Omental fat pad (tissue), 4 donors: ENCODE measurements around the gene IL25. TPM values are rescaled to one million over a fixed set of nuclear protein-coding genes. Genes with fewer than 3 reads are reported as not detected.
"Not testable (repeated sequence)": the region's sequence is repeated elsewhere in the genome, so short reads cannot be mapped to it uniquely, and the experiment has no call there.

ENCODE experiments used
- ATAC-seq: fragments of 150-250 bp; one replicate; pipeline ENCODE4 v1.9.1; 2016; ENCODE audit warnings: mild to moderate bottlenecking, moderate library complexity; ENCODE audit not compliant: low FRiP score
- DNase-seq: peaks from one replicate; pipeline ENCODE4 v3.0.0-alpha.2; 2019; ENCODE audit warnings: low spot score
- small RNA-seq: library from RNA; depleted of rRNA; stranded (forward); fragments of <200 nt; gene quantifications from one replicate; pipeline ENCODE3, GENCODE V24; 2016
- total RNA-seq, 4 donors: library from RNA; depleted of rRNA; stranded (reverse); fragments of >200 nt; gene quantifications; one replicate each; pipeline ENCODE4 v1.1.0, GENCODE V29; 2016
- TF ChIP-seq, protein P1 (sequence below), 3 donors: fragments of 450-650 bp; IDR thresholded peaks; one replicate each; pipeline ENCODE4 v1.5.1; 2016 to 2017; ENCODE audit warnings: antibody characterized with exemption in 3 of 3, mild to moderate bottlenecking in 3 of 3, moderate library complexity in 2 of 3

IL25 gene
- total RNA-seq, 4 donors from 2014 or later, result not detected

DNA sequence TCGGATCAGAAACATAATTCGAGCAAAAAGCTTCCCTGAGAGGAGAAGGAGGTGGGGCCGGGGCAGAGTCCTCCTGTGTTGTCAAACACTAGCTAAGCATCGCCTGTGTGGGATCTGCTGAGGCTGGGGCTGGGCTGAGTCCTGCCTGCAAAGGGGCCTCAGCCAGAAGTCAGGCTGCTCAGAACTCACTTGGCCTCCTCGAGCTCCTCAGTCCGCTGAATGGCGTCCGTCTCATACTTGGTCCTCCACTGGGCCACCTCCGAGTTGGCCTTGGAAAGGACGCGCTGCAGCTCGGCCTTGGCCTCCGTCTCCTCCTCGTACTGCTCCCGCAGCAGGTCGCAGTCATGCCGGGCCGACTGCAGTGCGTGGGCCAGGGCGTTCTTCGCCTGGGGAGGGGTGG lies 45.4 kb downstream of the IL25 start:
- TF ChIP-seq, protein P1, sequence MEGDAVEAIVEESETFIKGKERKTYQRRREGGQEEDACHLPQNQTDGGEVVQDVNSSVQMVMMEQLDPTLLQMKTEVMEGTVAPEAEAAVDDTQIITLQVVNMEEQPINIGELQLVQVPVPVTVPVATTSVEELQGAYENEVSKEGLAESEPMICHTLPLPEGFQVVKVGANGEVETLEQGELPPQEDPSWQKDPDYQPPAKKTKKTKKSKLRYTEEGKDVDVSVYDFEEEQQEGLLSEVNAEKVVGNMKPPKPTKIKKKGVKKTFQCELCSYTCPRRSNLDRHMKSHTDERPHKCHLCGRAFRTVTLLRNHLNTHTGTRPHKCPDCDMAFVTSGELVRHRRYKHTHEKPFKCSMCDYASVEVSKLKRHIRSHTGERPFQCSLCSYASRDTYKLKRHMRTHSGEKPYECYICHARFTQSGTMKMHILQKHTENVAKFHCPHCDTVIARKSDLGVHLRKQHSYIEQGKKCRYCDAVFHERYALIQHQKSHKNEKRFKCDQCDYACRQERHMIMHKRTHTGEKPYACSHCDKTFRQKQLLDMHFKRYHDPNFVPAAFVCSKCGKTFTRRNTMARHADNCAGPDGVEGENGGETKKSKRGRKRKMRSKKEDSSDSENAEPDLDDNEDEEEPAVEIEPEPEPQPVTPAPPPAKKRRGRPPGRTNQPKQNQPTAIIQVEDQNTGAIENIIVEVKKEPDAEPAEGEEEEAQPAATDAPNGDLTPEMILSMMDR (IDR thresholded peaks at IDR 0.05), result no peak
- no peak for DNase-seq
- ATAC-seq, result no peak

DNA sequence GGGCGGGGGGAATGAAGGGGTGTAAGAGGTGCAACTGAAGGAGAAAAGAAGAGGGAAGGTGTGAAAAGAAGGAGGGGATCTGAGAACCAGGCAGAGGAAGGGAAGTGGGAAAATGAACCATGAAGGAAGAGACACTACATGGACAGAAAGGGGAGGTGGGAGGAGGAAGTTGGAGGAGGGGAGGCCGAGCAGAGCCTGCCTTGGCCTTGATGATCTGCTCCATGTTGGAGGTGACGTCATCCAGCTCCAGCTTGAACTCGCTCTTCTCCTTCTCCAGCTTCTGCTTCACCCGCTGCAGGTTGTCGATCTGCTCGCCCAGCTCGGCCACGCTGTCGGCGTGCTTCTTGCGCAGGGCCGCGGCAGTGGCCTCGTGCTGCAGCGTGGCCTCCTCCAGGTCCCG lies 47.0 kb downstream of the IL25 start:
- not testable (repeated sequence) for ATAC-seq, DNase-seq

DNA sequence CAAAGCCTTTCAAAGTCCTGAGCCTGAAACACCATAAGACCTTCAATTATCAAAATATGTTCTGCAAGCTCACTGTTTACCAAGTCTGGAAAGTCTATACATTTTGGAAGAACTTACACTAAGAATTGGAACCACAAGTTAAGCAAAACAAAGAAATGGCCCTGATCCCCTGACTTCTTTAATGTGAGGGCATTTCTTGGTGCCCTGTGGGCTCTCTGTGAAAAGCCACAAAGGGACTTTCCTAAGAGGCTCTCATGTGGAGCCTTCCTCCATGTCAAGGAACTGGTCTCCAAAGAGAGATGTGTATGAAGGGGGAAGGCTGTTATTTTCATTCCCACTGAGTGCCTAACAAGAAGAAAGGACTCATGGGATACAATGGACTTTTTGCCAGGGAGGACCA lies 49.0 kb downstream of the IL25 start:
- TF ChIP-seq, protein P1 (IDR thresholded peaks at IDR 0.05), result no peak
- DNase-seq, result no peak
- ATAC-seq, result no peak

DNA sequence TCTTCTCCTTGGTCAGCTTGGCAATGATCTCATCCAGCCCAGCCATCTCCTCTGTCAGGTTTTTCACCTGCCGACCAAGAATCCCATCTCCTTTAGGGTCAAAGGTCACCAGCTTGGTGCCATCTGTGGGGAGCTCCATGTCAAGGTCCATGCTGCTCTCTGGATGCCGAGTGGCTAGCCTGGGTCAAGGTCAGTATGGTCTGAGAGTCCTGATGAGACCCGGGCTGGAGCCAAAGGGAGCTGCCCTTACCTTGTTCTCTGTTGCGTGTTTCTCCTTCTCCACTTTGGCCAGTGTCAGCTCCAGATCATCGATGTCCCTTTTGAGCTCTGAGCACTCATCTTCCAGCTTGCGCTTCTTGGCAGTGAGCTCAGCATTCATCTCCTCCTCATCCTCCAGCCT lies 51.0 kb downstream of the IL25 start:
- ATAC-seq (no peak), DNase-seq (no peak)
- TF ChIP-seq, protein P1 (IDR thresholded peaks at IDR 0.05), result no peak

DNA sequence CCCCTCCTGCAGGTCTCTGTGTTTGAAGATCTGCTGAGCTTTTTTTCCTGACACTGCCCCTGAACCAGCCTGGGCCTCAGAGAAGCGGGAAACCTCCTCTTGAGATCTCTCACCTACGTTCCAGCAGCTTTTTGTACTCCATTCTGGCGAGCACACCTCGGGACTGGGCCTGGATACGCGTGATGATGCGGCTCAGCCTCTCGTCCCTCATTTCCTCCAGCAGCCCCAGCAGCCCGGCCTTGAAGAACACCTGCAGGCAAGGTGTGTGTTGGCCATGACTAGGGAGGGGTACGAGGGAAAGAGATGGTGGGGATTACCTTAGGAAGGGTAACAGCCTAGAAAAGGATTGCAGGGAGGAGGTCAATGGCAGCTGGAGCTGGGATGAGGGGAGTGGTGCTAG lies 52.6 kb downstream of the IL25 start:
- no peak for ATAC-seq
- no peak for DNase-seq
- TF ChIP-seq, protein P1 (IDR thresholded peaks at IDR 0.05), result no peak

DNA sequence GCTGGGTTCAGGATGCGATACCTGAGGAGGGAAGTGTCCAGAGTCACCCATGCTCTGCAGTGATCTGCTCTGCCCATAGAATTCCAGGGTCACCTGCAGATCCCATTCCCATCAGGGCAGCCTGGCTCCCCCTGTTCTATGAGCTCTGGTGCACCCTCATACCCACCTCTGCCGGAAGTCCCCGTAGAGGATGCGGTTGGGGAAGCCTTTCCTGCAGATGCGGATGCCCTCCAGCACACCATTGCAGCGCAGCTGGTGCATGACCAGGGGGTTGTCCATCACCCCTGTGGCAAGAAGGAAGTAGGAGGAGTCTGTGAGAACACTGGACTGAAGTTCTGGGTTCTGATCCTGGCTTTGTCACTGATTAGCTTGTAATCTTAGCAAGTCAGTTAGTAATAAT lies 53.2 kb downstream of the IL25 start:
- not testable (repeated sequence) for ATAC-seq

More for the DNA sequence above, 53.2 kb downstream of the IL25 start:
- DNase-seq, result not testable (repeated sequence)

Small RNA genes lying within 50 kb of the gene (small RNA-seq; reads per million reads assigned to genes)
- not detected for gene MIR208A
- gene MIR208B, result not detected

Other genes with a start within 250 kb of the IL25 start
- gene SLC7A8, start 189.1 kb upstream of the IL25 start, total RNA-seq, result 100 to 1,000 TPM in 1 of 4 donors, 10 to 100 TPM in 3; 40.2 to 106 (median 92.1) TPM
- not detected for gene RNF212B, start 134.9 kb upstream of the IL25 start, total RNA-seq
- 10 to 100 TPM in 2 of 4 donors, 1 to 10 TPM in 2; 3.5 to 13.6 (median 10.6) TPM for gene HOMEZ, start 86.7 kb upstream of the IL25 start, total RNA-seq
- 10 to 100 TPM in 1 of 4 donors, 1 to 10 TPM in 3; 5.9 to 12.9 (median 6.9) TPM for gene PPP1R3E, start 70.0 kb upstream of the IL25 start, total RNA-seq
- gene BCL2L2, start 66.0 kb upstream of the IL25 start, total RNA-seq, result 10 to 100 TPM; 37.2 to 62.7 (median 51.8) TPM
- 10 to 100 TPM; 58.2 to 78.4 (median 59.2) TPM for gene PABPN1, start 51.4 kb upstream of the IL25 start, total RNA-seq
- 10 to 100 TPM in 1 of 4 donors, 1 to 10 TPM in 3; 7.7 to 13.0 (median 8.4) TPM for gene SLC22A17, start 19.9 kb upstream of the IL25 start, total RNA-seq
- gene EFS, start 7.6 kb upstream of the IL25 start, total RNA-seq, result 10 to 100 TPM in 1 of 4 donors, 1 to 10 TPM in 3; 3.0 to 15.8 (median 7.1) TPM
- gene CMTM5, start 4.2 kb downstream of the IL25 start, total RNA-seq, result not detected
- gene MYH6, start 35.5 kb downstream of the IL25 start, total RNA-seq, result not detected
- not detected for gene MYH7, start 62.9 kb downstream of the IL25 start, total RNA-seq
- 10 to 100 TPM; 25.4 to 62.3 (median 33.5) TPM for gene NGDN, start 96.9 kb downstream of the IL25 start, total RNA-seq
- gene ZFHX2, start 179.0 kb downstream of the IL25 start, total RNA-seq, result 1 to 10 TPM in 1 of 4 donors, under 1 TPM in 3; 0.63 to 1.8 (median 0.73) TPM
- 10 to 100 TPM; 12.5 to 19.6 (median 16.7) TPM for gene THTPA, start 183.5 kb downstream of the IL25 start, total RNA-seq
- gene AP1G2, start 195.0 kb downstream of the IL25 start, total RNA-seq, result 10 to 100 TPM; 49.5 to 72.9 (median 58.0) TPM
- gene JPH4, start 206.0 kb downstream of the IL25 start, total RNA-seq, result 1 to 10 TPM in 2 of 4 donors, under 1 TPM in 2; 0.56 to 1.2 (median 0.90) TPM